Vagina (tissue), 2 donors: ENCODE measurements around the gene LRIT2. TPM values are rescaled to one million over a fixed set of nuclear protein-coding genes. Genes with fewer than 3 reads are reported as not detected.
A peak's percentile ranks its signal among the peaks of the same experiment; 100 is the strongest.

Experiments
- DNase-seq, 2 donors: peaks; one replicate each; pipeline ENCODE4 v3.0.0-alpha.2; 2017; ENCODE audit errors: extremely low spot score in 2 of 2
- H3K27ac ChIP-seq: fragments of 200-600 bp; sonication (generic); one replicate; pipeline ENCODE4 v1.5.1; 2019
- H3K27me3 ChIP-seq: fragments of 200-600 bp; sonication (generic); one replicate; pipeline ENCODE4 v1.5.1; 2019
- H3K36me3 ChIP-seq, 2 donors: fragments of 200-600 bp; sonication (generic); one replicate each; pipeline ENCODE4 v1.5.1; 2017 to 2019
- H3K4me1 ChIP-seq: fragments of 200-600 bp; sonication (generic); one replicate; pipeline ENCODE4 v1.5.1; 2019
- H3K4me3 ChIP-seq, 2 donors: fragments of 200-600 bp; sonication (generic); 1 replicate in 1 of 2; 2 replicates in 1 of 2; pipeline ENCODE4 v1.5.1; 2016 to 2019
- H3K9me3 ChIP-seq: fragments of 200-600 bp; sonication (generic); one replicate; pipeline ENCODE4 v1.5.1; 2019
- CTCF ChIP-seq, 3 experiments: fragments of 450-650 bp in 2 of 3; fragments of 200-600 bp in 1 of 3; sonication (generic) in 1 of 3; IDR thresholded peaks; one replicate each; pipeline ENCODE4 v1.5.1; 2017 to 2019; ENCODE audit warnings: antibody characterized with exemption in 3 of 3, mild to moderate bottlenecking in 2 of 3, moderate library complexity in 2 of 3
- POLR2A ChIP-seq, 2 donors: fragments of 450-650 bp; IDR thresholded peaks; one replicate each; pipeline ENCODE4 v1.6.1; 2017; ENCODE audit warnings: antibody characterized with exemption in 2 of 2, mild to moderate bottlenecking in 2 of 2, moderate library complexity in 2 of 2
- POLR2AphosphoS5 ChIP-seq, 2 donors: sonication (generic); formaldehyde crosslinking; IDR thresholded peaks; one replicate each; pipeline ENCODE4 v1.9.0; 2017; ENCODE audit warnings: antibody characterized with exemption in 2 of 2, mild to moderate bottlenecking in 2 of 2, low read depth in 1 of 2; ENCODE audit not compliant: insufficient read depth in 1 of 2
- intact Hi-C: fragments of 100-400 bp; cut with DNase I; formaldehyde crosslinking; loops from one replicate; pipeline ENCODE4 v1.15.1; 2023
- total RNA-seq: library from RNA; depleted of rRNA; stranded (reverse); fragments of >200 nt; gene quantifications from one replicate; pipeline ENCODE4 v1.2.3, GENCODE V29; 2016

The LRIT2 gene
- total RNA-seq, 1 donor from 2014 or later, result not detected

GRCh38 chr10:84267503-84268126 is 42.3 kb upstream of the LRIT2 start:
- intact Hi-C loops, result loop anchor here (5.0 kb wide), 1 partner anchor 105 kb away; no protein-coding TSS in a partner anchor
- H3K9me3 ChIP-seq, result no peaks in the 10 kb centered on the region

GRCh38 chr10:84265418-84265817 is 40.1 kb upstream of the LRIT2 start:
- TF ChIP-seq CTCF (IDR thresholded peaks at IDR 0.05) (no peak), POLR2AphosphoS5 (IDR thresholded peaks at IDR 0.05; ENCODE audit: insufficient read depth in 1 of 2, low read depth in 1 of 2) (no peak), POLR2A (IDR thresholded peaks at IDR 0.05) (no peak)
- Histone ChIP-seq H3K36me3 (no peaks in the 10 kb centered on the region), H3K27ac (no peak overlapping the region), H3K9me3 (no peaks in the 10 kb centered on the region), H3K4me3 (no peak overlapping the region), H3K27me3 (no peaks in the 10 kb centered on the region), H3K4me1 (no peaks in the 10 kb centered on the region)
- intact Hi-C loops, result loop anchor here (5.0 kb wide), 1 partner anchor 107 kb away; no protein-coding TSS in a partner anchor
- peak in 1 of 2 donors; percentile 70 for DNase-seq

More at GRCh38 chr10:84267503-84268126, 42.3 kb upstream of the LRIT2 start:
- peak in 1 of 2 donors; percentile 55 for DNase-seq
- Histone ChIP-seq H3K4me3 (no peak overlapping the region), H3K27me3 (no peaks in the 10 kb centered on the region), H3K27ac (no peak overlapping the region), H3K36me3 (no peaks in the 10 kb centered on the region), H3K4me1 (no peaks in the 10 kb centered on the region)
- TF ChIP-seq POLR2AphosphoS5 (IDR thresholded peaks at IDR 0.05; ENCODE audit: insufficient read depth in 1 of 2, low read depth in 1 of 2), result no peak
- peak in 1 of 3 experiments; percentile 23 for TF ChIP-seq CTCF (IDR thresholded peaks at IDR 0.05)
- no peak for TF ChIP-seq POLR2A (IDR thresholded peaks at IDR 0.05)

GRCh38 chr10:84264611-84265141 is 39.3 kb upstream of the LRIT2 start:
- intact Hi-C loops, result loop anchor here (5.0 kb wide), 2 partner anchors 108 to 273 kb away; no protein-coding TSS in a partner anchor

GRCh38 chr10:84263716-84264115 is 38.4 kb upstream of the LRIT2 start:
- H3K27ac ChIP-seq, result no peak overlapping the region
- no peak for DNase-seq
- TF ChIP-seq POLR2AphosphoS5 (IDR thresholded peaks at IDR 0.05; ENCODE audit: insufficient read depth in 1 of 2, low read depth in 1 of 2), result no peak
- no peak for TF ChIP-seq POLR2A (IDR thresholded peaks at IDR 0.05)
- no peak for TF ChIP-seq CTCF (IDR thresholded peaks at IDR 0.05)
- no peaks in the 10 kb centered on the region for H3K4me1 ChIP-seq
- H3K36me3 ChIP-seq, result no peaks in the 10 kb centered on the region
- H3K9me3 ChIP-seq, result no peaks in the 10 kb centered on the region
- intact Hi-C loops, result loop anchor here (5.0 kb wide), 1 partner anchor 274 kb away; no protein-coding TSS in a partner anchor
- H3K4me3 ChIP-seq, result no peak overlapping the region
- no peaks in the 10 kb centered on the region for H3K27me3 ChIP-seq

More at GRCh38 chr10:84264611-84265141, 39.3 kb upstream of the LRIT2 start:
- H3K9me3 ChIP-seq, result no peaks in the 10 kb centered on the region
- DNase-seq, result peak; percentile 80 to 93
- TF ChIP-seq CTCF (IDR thresholded peaks at IDR 0.05), result peak; percentile 71 to 84 (median 82)
- no peak for TF ChIP-seq POLR2A (IDR thresholded peaks at IDR 0.05)
- no peak overlapping the region for H3K27ac ChIP-seq
- H3K27me3 ChIP-seq, result no peaks in the 10 kb centered on the region
- H3K4me3 ChIP-seq, result no peak overlapping the region
- H3K36me3 ChIP-seq, result no peaks in the 10 kb centered on the region
- no peaks in the 10 kb centered on the region for H3K4me1 ChIP-seq
